Measurements from ENCODE around the gene SQSTM1. TPM values are rescaled to one million over a fixed set of nuclear protein-coding genes. Genes with fewer than 3 reads are reported as not detected.
A peak's percentile ranks its signal among the peaks of the same experiment; 100 is the strongest.
"Not testable (repeated sequence)": the region's sequence is repeated elsewhere in the genome, so short reads cannot be mapped to it uniquely, and the experiment has no call there.

The SQSTM1 gene
- polyA plus RNA-seq, 6 donors from 2014 or later = 177 to 246 (median 194) TPM

DNA sequence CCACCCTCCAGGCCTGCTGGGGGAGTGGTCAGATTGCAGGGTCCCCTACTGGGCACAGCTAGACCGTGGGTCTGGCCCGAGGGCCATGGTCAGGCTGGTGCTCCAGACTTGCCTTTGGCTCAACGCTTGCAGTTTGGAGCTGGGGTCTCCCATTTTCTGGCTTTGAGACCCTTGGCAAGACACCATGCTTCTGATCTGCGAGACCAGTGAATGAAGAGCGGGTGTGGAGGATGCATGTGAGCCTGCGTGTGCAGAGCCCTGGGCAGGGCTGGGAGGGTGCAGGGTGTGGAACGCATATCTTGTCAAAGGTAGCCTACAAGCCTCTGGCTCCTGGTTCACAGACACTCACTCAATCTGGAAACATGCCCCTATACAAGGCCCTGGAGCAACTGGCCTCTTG, 44.0 kb downstream of the SQSTM1 start:
- no peaks in the 10 kb centered on the region for H3K27me3 Mint-ChIP-seq
- ATAC-seq (ENCODE audit: low read depth in 2 of 2) (no peak), DNase-seq (no peak)
- H3K27ac Mint-ChIP-seq = peak overlapping the region in 1 of 6 donors; percentile 49
- no peak overlapping the region for H3K4me3 Mint-ChIP-seq
- H3K36me3 Mint-ChIP-seq = peaks cover 0 to 6% of the 10 kb centered on the region in 2 donors
- H3K9me3 Mint-ChIP-seq = no peaks in the 10 kb centered on the region
- peaks cover 0 to 22% (median 7%) of the 10 kb centered on the region in 3 donors for H3K4me1 Mint-ChIP-seq

DNA sequence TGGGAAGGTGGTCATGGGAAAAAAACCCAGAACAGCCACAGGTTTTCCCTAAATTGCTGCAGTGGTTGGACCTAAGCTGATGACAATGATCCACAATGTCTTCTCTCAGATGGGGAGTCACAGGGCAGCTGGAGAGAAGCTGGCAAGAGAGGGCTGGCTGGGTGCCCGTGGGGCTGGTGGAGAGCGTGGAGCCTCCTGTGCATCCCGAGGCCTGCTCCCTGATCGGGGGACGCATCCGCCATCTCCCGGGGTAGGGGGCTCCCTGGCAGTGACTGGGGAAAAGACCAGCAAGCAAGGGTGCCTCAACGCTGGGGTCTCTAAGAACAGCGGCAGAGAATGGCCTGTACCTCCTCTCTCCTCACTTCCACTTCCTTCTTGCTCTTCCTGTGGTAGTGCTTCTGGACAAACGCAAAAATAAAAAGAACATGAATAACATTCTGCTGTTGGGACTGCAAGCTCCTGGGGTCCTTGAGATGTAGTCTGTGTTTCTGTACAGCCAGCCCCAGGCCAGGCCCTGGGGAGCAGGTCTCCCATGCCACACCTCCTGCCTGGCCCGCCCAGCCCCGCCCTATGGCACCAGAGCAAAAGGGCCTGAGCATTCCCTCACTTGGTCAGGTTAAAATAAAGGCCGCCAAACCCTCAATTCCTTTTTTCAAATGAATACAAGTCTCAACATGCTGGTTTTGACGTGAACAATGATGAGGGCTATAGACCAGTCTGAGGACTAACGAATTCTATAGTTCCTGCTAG, 45.0 kb downstream of the SQSTM1 start:
- H3K27ac Mint-ChIP-seq = peak overlapping the region in 3 of 6 donors; percentile 7 to 90 (median 32)
- peaks cover 0 to 13% (median 4%) of the 10 kb centered on the region in 3 donors for H3K4me1 Mint-ChIP-seq
- H3K36me3 Mint-ChIP-seq = peaks cover 0 to 8% of the 10 kb centered on the region in 2 donors
- ATAC-seq (ENCODE audit: low read depth in 2 of 2) (no peak), DNase-seq (no peak)
- no peaks in the 10 kb centered on the region for H3K9me3 Mint-ChIP-seq
- H3K4me3 Mint-ChIP-seq = no peak overlapping the region
- no peaks in the 10 kb centered on the region for H3K27me3 Mint-ChIP-seq

DNA sequence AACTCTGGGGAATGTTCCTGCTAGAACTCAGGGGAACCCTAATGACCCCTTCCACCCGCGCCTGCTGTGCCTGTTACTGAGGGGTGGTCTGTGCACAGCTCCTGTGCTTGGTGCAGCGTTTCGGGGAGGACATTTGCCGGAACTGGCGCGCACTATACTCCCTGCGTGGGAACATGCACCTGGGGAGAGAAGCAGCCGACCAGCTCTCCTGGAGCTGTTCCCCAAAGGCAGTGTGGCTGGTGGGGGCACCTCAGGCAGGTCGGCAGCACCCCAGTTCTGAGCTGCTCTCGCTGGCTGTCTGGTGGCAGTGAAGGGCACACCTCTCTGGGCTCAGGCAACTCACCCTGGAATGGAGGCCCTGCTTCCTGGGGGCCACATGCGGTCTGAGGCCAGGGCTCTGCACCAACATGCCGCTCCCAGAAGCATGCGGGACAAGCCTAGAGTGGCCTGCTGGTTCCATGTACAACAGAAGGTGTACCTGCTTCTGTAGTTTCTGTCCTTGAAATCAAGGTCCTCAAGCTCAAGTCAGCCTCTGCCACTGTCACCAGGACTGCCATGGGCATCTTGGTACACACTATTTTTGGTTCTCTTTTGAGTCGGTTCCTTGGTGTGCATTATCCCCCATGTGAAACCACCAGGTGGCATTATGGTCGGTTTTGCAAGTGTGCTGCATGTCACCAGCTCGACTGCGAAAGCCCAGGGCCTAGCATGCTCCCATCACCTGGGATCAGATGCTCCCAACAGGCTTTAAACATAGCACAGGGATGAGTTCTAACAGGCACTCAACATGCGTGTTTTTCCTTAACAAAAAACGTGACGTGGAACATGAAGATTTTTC, 45.8 kb downstream of the SQSTM1 start:
- DNase-seq = no peak
- peak; percentile 45 to 46 for ATAC-seq (ENCODE audit: low read depth in 2 of 2)
- peaks cover 0 to 12% of the 10 kb centered on the region in 2 donors for H3K36me3 Mint-ChIP-seq
- H3K9me3 Mint-ChIP-seq = no peaks in the 10 kb centered on the region
- no peaks in the 10 kb centered on the region for H3K27me3 Mint-ChIP-seq
- H3K4me1 Mint-ChIP-seq = peaks cover 0 to 13% (median 4%) of the 10 kb centered on the region in 3 donors
- H3K27ac Mint-ChIP-seq = peak overlapping the region in 2 of 6 donors; percentile 80 to 86
- H3K4me3 Mint-ChIP-seq = peak overlapping the region in 1 of 8 donors; percentile 63

DNA sequence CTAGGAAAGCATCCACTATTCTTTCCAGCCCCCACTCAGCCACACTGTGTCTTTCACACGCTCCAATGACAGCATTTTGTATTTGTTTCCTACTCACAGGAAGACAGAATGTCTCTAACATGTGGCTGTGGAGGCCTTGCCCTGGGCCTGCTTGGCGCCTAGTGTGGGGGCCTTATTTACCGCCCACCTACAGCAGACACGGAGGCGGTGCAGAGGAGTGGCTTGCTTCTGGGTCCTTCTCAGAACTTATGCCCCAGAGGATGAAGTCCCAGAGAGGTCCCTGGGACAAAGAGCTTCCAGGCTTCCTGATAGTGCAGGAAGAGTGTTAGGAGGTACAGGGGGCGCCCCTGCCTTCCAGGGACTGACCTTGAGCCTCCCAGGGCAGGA, 46.4 kb downstream of the SQSTM1 start:
- Mint-ChIP-seq H3K9me3 (no peaks in the 10 kb centered on the region), H3K4me3 (no peak overlapping the region), H3K36me3 (peaks cover 0 to 12% of the 10 kb centered on the region in 2 donors), H3K27ac (peak overlapping the region in 3 of 6 donors; percentile 65 to 86 (median 86)), H3K27me3 (no peaks in the 10 kb centered on the region), H3K4me1 (peaks cover 0 to 13% (median 4%) of the 10 kb centered on the region in 3 donors)
- DNase-seq (no peak), ATAC-seq (ENCODE audit: low read depth in 2 of 2) (no peak)

DNA sequence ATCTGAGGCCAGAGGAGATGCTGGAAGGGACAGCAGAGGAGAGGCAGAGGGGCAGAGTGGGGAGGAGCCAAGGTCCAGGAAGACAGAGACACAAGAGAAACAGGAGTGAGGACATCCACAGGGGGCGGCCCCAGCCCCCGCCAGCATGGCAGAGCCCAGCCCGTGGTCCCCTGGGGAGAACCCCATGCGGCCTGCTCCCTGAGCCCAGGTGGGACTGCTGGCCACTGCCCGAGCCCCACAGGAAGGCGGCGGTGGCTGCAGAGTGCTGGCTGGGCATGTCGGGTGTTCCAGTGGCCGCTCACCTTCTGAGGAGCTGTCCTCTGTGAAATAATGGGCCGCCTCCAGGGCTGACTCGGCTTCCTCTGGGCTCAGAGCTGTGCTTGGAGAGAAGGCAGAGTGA, 46.8 kb downstream of the SQSTM1 start:
- peaks cover 0 to 11% of the 10 kb centered on the region in 2 donors for H3K36me3 Mint-ChIP-seq
- H3K4me1 Mint-ChIP-seq = peaks cover 0 to 13% (median 4%) of the 10 kb centered on the region in 3 donors
- H3K27ac Mint-ChIP-seq = peak overlapping the region in 2 of 6 donors; percentile 65 to 86

DNA sequence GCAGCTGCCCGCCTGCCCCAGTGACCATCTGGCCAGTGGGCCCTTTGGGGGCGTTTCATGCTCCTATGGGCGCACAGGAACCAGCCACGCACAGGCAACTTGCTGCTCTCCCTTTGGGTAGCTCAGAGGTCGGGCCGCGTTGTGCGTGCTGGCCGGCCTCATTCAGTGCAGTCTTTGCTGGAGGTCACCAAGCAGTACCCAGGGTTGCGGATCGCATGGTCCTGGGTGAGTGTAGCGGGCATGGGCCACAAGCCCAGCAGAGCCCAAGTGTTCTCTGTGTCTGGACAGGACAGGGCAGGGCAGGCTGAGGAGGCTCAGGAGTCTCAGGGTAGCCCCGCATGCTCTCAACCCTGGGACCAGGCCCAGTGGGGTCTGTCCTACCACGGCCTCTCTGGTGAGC, 47.8 kb downstream of the SQSTM1 start:
- Mint-ChIP-seq H3K4me3 (peak overlapping the region in 1 of 8 donors; percentile 15), H3K36me3 (peaks cover 0 to 6% of the 10 kb centered on the region in 2 donors), H3K4me1 (peaks cover 0 to 13% (median 4%) of the 10 kb centered on the region in 3 donors), H3K27ac (no peak overlapping the region), H3K9me3 (no peaks in the 10 kb centered on the region), H3K27me3 (no peaks in the 10 kb centered on the region)
- ATAC-seq (ENCODE audit: low read depth in 2 of 2) (no peak), DNase-seq (no peak)

More for the DNA sequence above, 46.8 kb downstream of the SQSTM1 start:
- DNase-seq (no peak), ATAC-seq (ENCODE audit: low read depth in 2 of 2) (no peak)
- no peaks in the 10 kb centered on the region for H3K27me3 Mint-ChIP-seq
- no peak overlapping the region for H3K4me3 Mint-ChIP-seq
- no peaks in the 10 kb centered on the region for H3K9me3 Mint-ChIP-seq

DNA sequence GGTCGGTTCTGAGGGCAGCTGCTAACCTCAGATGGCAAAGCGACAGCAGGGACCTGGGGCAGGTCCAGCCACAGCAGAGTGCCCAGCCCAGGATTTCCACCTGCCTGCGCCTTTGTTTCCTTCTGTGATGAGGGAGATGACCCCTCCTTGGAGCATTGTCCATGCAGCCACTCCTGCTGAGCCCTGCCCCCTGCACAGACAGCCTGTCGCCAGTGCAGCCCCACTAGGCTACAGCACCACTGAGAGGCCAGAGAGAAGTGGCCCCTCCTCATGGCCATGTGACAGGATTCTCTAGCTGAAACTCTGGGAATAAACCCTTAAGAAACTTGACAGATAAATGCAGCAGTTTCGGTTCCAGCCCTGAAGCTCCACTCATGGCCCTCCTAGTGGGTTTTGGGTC, 48.4 kb downstream of the SQSTM1 start:
- no peak overlapping the region for H3K27ac Mint-ChIP-seq
- H3K27me3 Mint-ChIP-seq = no peaks in the 10 kb centered on the region
- H3K4me3 Mint-ChIP-seq = no peak overlapping the region
- ATAC-seq (ENCODE audit: low read depth in 2 of 2) = no peak
- no peaks in the 10 kb centered on the region for H3K9me3 Mint-ChIP-seq
- no peak for DNase-seq
- peaks cover 0 to 13% (median 4%) of the 10 kb centered on the region in 3 donors for H3K4me1 Mint-ChIP-seq
- peaks cover 0 to 10% of the 10 kb centered on the region in 2 donors for H3K36me3 Mint-ChIP-seq

DNA sequence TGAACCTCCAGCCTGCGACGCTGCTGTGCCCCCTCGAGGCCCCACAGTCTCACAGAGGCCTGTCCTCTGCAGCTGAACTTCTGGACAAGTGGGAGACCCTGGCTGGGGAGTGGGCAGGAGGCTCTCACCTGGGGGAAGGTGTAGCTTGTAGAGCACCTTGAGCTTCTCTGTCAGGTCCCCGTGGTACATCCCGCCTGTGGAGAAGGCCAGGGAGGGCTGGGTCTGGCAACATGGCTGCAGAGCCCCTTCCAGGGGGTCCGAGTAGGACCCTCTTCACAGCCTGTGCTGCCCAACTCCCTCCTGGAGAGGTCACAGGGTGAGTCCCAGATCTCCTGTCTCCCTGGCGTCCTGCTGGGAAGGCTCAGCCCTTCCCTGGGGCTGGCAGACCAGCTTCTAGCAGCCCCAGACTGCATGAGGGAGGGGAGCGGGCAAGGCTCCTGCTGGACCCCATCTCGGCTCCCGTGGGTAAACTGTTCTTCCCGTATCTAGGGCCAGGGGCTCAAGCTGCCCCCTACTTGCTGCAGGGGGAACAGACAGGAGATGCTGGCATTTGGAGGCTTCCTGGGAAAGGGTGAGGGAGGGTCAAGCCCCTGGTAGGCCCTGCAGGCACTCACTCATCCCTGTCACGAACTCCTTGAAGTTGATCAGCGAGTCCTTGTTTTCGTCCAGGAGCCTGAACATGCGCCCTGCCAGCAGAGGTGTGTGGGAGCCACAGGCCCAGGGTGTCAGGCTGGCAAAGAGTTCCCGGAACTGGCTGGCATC, 49.1 kb downstream of the SQSTM1 start:
- Mint-ChIP-seq H3K27me3 (no peaks in the 10 kb centered on the region), H3K9me3 (no peaks in the 10 kb centered on the region), H3K36me3 (peaks cover 0 to 12% of the 10 kb centered on the region in 2 donors), H3K4me1 (peaks cover 0 to 13% (median 4%) of the 10 kb centered on the region in 3 donors), H3K27ac (no peak overlapping the region), H3K4me3 (no peak overlapping the region)
- no peak for ATAC-seq (ENCODE audit: low read depth in 2 of 2)
- DNase-seq = no peak

- Mint-ChIP-seq H3K4me3 (no peak overlapping the region), H3K27me3 (no peaks in the 10 kb centered on the region), H3K36me3 (peaks cover 0 to 12% of the 10 kb centered on the region in 2 donors), H3K4me1 (peaks cover 0 to 10% (median 4%) of the 10 kb centered on the region in 3 donors), H3K9me3 (no peaks in the 10 kb centered on the region), H3K27ac (no peak overlapping the region)
- ATAC-seq (ENCODE audit: low read depth in 2 of 2) (no peak), DNase-seq (no peak)
These were observed 49.7 kb downstream of the SQSTM1 start for GRCh38 chr5:179870403-179870903.

GRCh38 chr5:179870952-179871351, 50.2 kb downstream of the SQSTM1 start:
- H3K4me1 Mint-ChIP-seq = peaks cover 0 to 8% (median 4%) of the 10 kb centered on the region in 3 donors
- no peaks in the 10 kb centered on the region for H3K9me3 Mint-ChIP-seq
- H3K27me3 Mint-ChIP-seq = no peaks in the 10 kb centered on the region
- H3K4me3 Mint-ChIP-seq = no peak overlapping the region
- no peak overlapping the region for H3K27ac Mint-ChIP-seq
- H3K36me3 Mint-ChIP-seq = peaks cover 0 to 12% of the 10 kb centered on the region in 2 donors
- no peak for ATAC-seq (ENCODE audit: low read depth in 2 of 2)
- no peak for DNase-seq

DNA sequence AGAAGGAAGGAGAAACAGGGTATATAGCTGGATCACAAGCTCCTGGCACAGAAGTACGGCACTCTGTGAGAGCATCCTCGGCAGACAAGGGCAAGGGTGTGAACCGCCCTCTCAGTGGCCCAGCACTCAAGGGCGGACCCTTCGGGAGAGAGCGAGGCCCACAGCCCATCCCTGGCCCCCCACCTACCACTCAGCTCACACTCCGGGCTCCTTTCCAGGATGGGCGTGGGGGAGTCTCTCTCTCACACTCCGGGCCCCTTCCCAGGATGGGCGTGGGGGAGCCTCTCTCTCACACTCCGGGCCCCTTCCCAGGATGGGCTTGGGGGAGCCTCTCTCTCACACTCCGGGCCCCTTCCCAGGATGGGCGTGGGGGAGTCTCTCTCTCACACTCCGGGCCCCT, 50.8 kb downstream of the SQSTM1 start:
- H3K27ac Mint-ChIP-seq; ATAC-seq (ENCODE audit: low read depth in 2 of 2); H3K27me3 Mint-ChIP-seq; H3K4me1 Mint-ChIP-seq; H3K4me3 Mint-ChIP-seq; H3K9me3 Mint-ChIP-seq; DNase-seq: not testable (repeated sequence)
- H3K36me3 Mint-ChIP-seq = peaks cover 0 to 12% of the 10 kb centered on the region in 2 donors

GRCh38 chr5:179872055-179872827, 51.5 kb downstream of the SQSTM1 start:
- Mint-ChIP-seq H3K27ac (no peak overlapping the region), H3K4me3 (no peak overlapping the region), H3K9me3 (no peaks in the 10 kb centered on the region), H3K4me1 (peaks cover 0 to 2% (median 2%) of the 10 kb centered on the region in 3 donors), H3K27me3 (no peaks in the 10 kb centered on the region), H3K36me3 (peaks cover 0 to 12% of the 10 kb centered on the region in 2 donors)
- ATAC-seq (ENCODE audit: low read depth in 2 of 2) (no peak), DNase-seq (no peak)
